Uterus (tissue), 2 donors: ENCODE measurements around the gene SIRT6.

Experiments used
- CTCF ChIP-seq, 4 experiments: fragments of 200-600 bp in 2 of 4; fragments of 450-650 bp in 2 of 4; sonication (generic) in 2 of 4; IDR thresholded peaks; one replicate each; pipeline ENCODE4 v1.5.1; 2016 to 2019; ENCODE audit warnings: antibody characterized with exemption in 4 of 4, mild to moderate bottlenecking in 2 of 4, moderate library complexity in 1 of 4
- POLR2A ChIP-seq, 2 donors: fragments of 450-650 bp; IDR thresholded peaks; one replicate each; pipeline ENCODE4 v1.6.1; 2016; ENCODE audit warnings: antibody characterized with exemption in 2 of 2, mild to moderate bottlenecking in 1 of 2, moderate library complexity in 1 of 2

- TF ChIP-seq CTCF (IDR thresholded peaks at IDR 0.05) (no peak), POLR2A (IDR thresholded peaks at IDR 0.05) (no peak)
These were observed 16.2 kb upstream of the SIRT6 start for GRCh38 chr19:4198467-4199126.
